GM20431 (cell line): Measurements from ENCODE around the gene RNF149.
"Not testable (repeated sequence)": the region's sequence is repeated elsewhere in the genome, so short reads cannot be mapped to it uniquely, and the experiment has no call there.

ENCODE experiments used
- in situ Hi-C: fragments of 300-500 bp; cut with MseI, MboI; formaldehyde crosslinking; loops from one replicate; pipeline ENCODE4 v1.15.0; 2020; ENCODE audit warnings: low sequenced_read_pairs; ENCODE audit not compliant: unreplicated experiment

The RNF149 gene

GRCh38 chr2:101237944-101238343, 70.6 kb downstream of the RNF149 start:
- in situ Hi-C loops, result not testable (repeated sequence)

- in situ Hi-C loops, result not testable (repeated sequence)
Measured at GRCh38 chr2:101235956-101236355, 72.5 kb downstream of the RNF149 start.

GRCh38 chr2:101234169-101234938, 74.1 kb downstream of the RNF149 start:
- in situ Hi-C loops, result no loop called here

GRCh38 chr2:101232770-101233169, 75.7 kb downstream of the RNF149 start:
- in situ Hi-C loops, result no loop called here

GRCh38 chr2:101231937-101232730, 76.4 kb downstream of the RNF149 start:
- in situ Hi-C loops, result no loop called here

- in situ Hi-C loops, result no loop called here
Measured at GRCh38 chr2:101231240-101231639, 77.3 kb downstream of the RNF149 start.

- in situ Hi-C loops, result no loop called here
Measured at GRCh38 chr2:101230541-101231001, 77.9 kb downstream of the RNF149 start.
